GM23338 (cell line): Measurements from ENCODE around the gene ARHGAP9.

Experiments
- EZH2 ChIP-seq: fragments of 200-600 bp; sonication (generic); IDR thresholded peaks from one replicate; pipeline ENCODE4 v1.8.0; 2017; ENCODE audit warnings: antibody characterized with exemption, mild to moderate bottlenecking, low read depth; ENCODE audit not compliant: unreplicated experiment
- POLR2AphosphoS5 ChIP-seq: IDR thresholded peaks from 2 replicates; pipeline ENCODE4 v1.6.1; 2016; ENCODE audit warnings: antibody characterized with exemption, low read depth
- TF ChIP-seq, protein P1 (sequence below), 2 experiments: fragments of 200-600 bp in 1 of 2; sonication (generic) in 1 of 2; conservative IDR thresholded peaks; 2 replicates each; pipeline versions ENCODE4 v1.5.1 to v1.6.1; 2016 to 2017; ENCODE audit warnings: antibody characterized with exemption in 2 of 2, low read depth in 2 of 2, mild to moderate bottlenecking in 2 of 2, moderate library complexity in 1 of 2
- TF ChIP-seq, protein P2 (sequence below): IDR thresholded peaks from 2 replicates; pipeline ENCODE4 v1.6.1; 2016; ENCODE audit warnings: antibody characterized with exemption
- TF ChIP-seq, protein P3 (sequence below): IDR thresholded peaks from one replicate; pipeline ENCODE4 v1.6.1; 2018; ENCODE audit warnings: antibody characterized with exemption; ENCODE audit not compliant: unreplicated experiment

DNA sequence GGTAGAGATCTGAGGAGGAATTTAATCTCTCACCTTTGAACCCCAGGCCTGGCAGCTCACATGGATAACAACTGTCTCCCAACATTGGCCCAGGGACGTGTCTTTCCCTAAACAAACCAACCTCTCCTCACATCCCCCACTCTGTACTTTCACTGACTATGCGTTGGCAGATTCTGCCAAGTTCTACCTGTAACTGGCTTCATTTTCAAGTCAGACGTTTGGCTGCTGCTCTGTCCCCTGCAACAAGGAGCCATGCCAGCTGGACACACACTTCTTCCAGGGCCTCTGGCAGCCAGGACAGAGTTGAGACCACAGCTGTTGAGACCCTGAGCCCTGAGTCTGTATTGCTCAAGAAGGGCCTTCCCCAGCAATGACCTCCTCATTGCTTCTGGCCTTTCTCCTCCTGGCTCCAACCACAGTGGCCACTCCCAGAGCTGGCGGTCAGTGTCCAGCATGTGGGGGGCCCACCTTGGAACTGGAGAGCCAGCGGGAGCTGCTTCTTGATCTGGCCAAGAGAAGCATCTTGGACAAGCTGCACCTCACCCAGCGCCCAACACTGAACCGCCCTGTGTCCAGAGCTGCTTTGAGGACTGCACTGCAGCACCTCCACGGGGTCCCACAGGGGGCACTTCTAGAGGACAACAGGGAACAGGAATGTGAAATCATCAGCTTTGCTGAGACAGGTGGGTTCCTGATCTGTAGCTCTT is 45.0 kb downstream of the ARHGAP9 start, which contains the start of gene INHBC:
- TF ChIP-seq POLR2AphosphoS5: no peak
- TF ChIP-seq, protein P1, sequence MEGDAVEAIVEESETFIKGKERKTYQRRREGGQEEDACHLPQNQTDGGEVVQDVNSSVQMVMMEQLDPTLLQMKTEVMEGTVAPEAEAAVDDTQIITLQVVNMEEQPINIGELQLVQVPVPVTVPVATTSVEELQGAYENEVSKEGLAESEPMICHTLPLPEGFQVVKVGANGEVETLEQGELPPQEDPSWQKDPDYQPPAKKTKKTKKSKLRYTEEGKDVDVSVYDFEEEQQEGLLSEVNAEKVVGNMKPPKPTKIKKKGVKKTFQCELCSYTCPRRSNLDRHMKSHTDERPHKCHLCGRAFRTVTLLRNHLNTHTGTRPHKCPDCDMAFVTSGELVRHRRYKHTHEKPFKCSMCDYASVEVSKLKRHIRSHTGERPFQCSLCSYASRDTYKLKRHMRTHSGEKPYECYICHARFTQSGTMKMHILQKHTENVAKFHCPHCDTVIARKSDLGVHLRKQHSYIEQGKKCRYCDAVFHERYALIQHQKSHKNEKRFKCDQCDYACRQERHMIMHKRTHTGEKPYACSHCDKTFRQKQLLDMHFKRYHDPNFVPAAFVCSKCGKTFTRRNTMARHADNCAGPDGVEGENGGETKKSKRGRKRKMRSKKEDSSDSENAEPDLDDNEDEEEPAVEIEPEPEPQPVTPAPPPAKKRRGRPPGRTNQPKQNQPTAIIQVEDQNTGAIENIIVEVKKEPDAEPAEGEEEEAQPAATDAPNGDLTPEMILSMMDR (conservative IDR thresholded peaks at IDR 0.05; ENCODE audit: low read depth in 2 of 2): no peak
- TF ChIP-seq, protein P2, sequence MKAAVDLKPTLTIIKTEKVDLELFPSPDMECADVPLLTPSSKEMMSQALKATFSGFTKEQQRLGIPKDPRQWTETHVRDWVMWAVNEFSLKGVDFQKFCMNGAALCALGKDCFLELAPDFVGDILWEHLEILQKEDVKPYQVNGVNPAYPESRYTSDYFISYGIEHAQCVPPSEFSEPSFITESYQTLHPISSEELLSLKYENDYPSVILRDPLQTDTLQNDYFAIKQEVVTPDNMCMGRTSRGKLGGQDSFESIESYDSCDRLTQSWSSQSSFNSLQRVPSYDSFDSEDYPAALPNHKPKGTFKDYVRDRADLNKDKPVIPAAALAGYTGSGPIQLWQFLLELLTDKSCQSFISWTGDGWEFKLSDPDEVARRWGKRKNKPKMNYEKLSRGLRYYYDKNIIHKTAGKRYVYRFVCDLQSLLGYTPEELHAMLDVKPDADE: no peak
- TF ChIP-seq, protein P3, sequence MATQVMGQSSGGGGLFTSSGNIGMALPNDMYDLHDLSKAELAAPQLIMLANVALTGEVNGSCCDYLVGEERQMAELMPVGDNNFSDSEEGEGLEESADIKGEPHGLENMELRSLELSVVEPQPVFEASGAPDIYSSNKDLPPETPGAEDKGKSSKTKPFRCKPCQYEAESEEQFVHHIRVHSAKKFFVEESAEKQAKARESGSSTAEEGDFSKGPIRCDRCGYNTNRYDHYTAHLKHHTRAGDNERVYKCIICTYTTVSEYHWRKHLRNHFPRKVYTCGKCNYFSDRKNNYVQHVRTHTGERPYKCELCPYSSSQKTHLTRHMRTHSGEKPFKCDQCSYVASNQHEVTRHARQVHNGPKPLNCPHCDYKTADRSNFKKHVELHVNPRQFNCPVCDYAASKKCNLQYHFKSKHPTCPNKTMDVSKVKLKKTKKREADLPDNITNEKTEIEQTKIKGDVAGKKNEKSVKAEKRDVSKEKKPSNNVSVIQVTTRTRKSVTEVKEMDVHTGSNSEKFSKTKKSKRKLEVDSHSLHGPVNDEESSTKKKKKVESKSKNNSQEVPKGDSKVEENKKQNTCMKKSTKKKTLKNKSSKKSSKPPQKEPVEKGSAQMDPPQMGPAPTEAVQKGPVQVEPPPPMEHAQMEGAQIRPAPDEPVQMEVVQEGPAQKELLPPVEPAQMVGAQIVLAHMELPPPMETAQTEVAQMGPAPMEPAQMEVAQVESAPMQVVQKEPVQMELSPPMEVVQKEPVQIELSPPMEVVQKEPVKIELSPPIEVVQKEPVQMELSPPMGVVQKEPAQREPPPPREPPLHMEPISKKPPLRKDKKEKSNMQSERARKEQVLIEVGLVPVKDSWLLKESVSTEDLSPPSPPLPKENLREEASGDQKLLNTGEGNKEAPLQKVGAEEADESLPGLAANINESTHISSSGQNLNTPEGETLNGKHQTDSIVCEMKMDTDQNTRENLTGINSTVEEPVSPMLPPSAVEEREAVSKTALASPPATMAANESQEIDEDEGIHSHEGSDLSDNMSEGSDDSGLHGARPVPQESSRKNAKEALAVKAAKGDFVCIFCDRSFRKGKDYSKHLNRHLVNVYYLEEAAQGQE: no peak
- no peak for TF ChIP-seq EZH2
